GM19043 (cell line): ENCODE results near the gene ARAP1.

Source experiments
- ATAC-seq: cut with Tn5 transposase; IDR thresholded peaks from one replicate; pipeline ENCODE4 v1.9.1; 2021; ENCODE audit warnings: low read depth; ENCODE audit not compliant: unreplicated experiment

Gene ARAP1

GRCh38 chr11:72726266-72727220, 25.7 kb downstream of the ARAP1 start:
- ATAC-seq = no peak

- no peak for ATAC-seq
Observed at GRCh38 chr11:72725724-72726028, 26.5 kb downstream of the ARAP1 start.

- no peak for ATAC-seq
Observed at GRCh38 chr11:72724851-72725723, 27.1 kb downstream of the ARAP1 start.

- no peak for ATAC-seq
Observed at GRCh38 chr11:72724021-72724551, 28.1 kb downstream of the ARAP1 start.

DNA sequence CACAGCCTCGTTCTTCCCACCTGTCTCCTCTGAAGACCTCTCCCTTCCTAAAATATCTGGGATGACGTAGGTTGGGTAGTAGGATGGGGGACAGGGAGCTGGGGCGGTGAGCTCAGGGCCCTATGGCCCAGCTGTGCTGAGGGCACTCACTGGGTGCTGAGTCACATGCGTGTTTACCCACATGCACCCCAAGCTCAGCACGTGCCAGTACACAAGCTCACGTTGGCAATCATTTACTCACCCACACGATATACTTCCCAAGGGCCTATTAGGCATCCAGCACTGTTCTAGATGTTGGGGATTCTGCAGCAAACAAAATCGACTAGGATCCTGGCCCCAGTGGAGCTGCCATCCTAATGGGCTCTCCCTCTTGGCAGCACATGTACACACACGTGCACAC, 28.7 kb downstream of the ARAP1 start:
- no peak for ATAC-seq

DNA sequence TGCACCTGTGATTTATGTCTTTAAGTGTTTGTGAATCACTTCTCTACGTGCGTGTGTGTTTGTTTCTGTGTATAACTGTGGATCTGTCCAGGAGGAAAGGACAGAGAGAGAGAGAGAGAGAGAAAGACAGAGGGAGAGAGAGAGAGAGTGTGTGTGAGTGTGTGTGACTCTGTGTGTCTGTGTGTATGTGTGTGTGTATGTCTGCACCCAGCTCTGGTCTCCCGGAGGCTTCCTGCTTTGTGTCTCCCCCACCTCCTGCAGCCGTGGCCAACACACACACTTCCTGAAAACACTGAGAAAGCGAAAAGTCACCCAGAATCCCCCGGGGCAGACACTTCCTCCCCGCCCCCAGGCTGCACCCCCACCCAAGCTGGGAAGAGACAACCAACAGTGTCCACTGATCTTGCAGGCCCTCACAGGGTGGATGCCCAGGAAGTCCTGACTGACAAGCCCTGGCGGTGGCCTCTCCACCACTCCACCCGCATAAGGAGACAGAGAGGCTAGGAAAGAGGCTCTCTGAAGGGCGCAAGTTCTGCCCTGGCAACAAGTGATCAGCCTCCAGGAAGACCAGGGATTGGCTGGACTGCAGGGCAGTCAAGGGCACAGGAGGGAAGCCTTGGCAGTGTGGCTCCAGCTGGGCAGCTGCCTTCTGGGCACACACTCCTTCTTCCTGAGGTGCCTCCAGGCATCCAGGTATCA, 30.0 kb downstream of the ARAP1 start:
- ATAC-seq = peak; percentile 81

DNA sequence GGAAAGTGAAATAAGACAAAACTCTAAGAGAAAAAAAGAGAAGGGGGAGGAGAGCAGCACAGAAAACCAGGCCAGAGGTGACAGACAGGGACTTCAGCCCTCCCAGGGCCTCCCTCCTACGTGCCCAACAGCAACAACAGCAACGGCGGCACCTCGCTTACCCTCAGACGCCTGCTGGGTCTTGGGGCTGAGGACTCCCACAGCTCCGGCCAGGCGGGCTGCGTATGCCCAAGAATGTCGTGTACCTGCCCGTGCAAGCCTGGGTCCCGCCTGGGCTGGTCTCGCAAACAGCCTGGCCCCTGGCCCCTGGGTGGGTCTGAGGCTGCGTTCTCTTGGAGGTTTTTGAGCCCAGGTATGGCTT, 30.5 kb downstream of the ARAP1 start:
- no peak for ATAC-seq

DNA sequence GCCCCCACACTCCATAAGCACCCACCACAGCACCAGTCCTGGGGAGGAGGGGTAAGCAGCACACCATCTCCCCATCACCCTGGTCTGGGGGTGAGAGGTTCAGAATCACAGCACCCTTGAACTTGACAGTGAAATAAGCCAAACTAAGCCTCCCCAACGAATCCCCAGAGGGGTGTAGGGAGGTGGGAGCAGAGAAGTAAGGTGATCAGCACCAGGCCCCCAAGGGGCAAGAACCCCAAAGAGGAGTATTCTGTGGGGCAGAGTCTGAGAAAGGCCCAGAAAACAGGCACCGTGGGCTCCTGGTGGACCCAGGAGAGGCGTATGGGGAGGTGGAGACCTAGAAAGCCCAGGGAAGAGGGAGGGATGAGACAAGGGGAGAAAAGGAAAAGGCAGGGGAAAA, 30.9 kb downstream of the ARAP1 start:
- ATAC-seq = no peak

DNA sequence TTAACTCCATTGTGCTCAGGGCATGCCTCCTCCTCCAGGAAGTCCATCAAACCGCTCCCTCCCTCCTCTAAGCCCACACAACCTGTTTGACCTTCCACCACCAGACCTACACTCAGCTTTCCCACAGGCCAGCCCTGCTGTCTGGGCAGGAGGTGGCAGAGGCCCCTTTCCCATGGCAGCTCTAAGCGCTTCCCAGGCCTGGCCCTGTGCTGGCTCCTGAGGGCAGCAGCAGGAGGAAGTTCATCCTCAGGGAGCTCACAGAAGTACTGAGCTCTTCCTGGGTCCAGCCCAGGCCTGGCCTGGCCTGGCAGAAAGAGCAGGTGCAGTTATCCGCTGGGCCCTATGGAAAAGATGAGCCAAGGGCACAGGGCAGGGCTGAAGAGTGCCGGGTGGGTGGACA, 31.4 kb downstream of the ARAP1 start:
- no peak for ATAC-seq

DNA sequence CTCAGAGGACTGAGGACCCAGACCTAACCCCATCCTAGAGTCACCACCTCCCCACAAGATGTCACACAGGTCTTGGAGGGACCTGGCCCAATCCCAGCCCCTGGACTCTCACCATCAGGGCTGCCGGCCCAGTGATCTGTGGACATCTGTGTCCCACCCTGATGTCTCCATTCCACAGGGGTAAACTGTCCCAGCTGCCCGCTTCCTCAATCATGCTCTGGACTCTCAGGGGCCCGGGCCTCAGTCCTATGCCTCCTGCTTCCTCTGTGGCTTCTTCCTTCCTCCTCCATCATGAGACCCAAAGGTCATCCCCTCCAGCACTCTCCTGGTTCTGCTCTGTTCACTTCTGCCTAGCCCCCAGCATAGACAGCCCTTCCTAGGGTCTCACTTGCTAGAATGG, 32.2 kb downstream of the ARAP1 start:
- no peak for ATAC-seq

DNA sequence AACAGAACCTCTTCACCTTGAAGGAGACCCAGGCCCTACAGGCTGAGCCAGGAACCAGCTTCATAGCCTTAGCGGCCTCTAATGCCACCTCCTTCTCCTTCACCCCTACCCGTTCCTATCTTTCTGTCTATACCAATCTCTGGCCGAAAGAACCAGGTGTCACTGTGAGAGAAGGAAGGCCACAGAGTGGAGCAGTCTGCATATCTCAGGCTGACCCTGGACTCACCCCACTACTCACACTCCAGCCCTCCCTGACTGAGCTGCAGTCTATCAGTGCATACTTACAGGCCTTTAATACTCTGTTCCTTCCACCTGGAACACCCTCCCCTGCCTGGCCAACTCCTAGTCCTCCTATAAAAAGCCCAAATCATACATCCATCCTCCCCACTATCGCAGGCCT, 32.7 kb downstream of the ARAP1 start:
- no peak for ATAC-seq

GRCh38 chr11:72719144-72719543, 33.1 kb downstream of the ARAP1 start:
- no peak for ATAC-seq

- ATAC-seq = no peak
Observed at GRCh38 chr11:72718101-72718501, 34.1 kb downstream of the ARAP1 start.

GRCh38 chr11:72716788-72717435, 35.3 kb downstream of the ARAP1 start:
- ATAC-seq = no peak

DNA sequence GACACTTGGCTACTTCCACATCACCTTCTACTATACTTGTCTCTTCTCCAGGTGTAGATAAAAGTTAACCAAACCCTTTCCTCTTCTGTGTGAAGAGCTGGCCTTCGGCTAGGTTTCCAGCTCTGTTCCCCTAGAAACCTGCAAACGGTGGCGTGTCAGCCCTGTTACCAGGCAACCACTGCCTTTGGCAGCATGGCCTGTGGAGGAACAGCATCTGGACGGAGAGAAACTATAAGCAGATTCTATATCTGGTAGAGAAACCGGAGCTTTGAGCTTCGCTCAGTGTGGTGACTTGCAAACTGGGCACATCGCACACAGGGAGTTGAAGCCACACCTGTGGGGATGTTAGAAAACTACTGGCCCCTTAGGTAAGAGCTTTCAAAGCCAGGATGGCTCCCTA, 35.9 kb downstream of the ARAP1 start:
- ATAC-seq = no peak

DNA sequence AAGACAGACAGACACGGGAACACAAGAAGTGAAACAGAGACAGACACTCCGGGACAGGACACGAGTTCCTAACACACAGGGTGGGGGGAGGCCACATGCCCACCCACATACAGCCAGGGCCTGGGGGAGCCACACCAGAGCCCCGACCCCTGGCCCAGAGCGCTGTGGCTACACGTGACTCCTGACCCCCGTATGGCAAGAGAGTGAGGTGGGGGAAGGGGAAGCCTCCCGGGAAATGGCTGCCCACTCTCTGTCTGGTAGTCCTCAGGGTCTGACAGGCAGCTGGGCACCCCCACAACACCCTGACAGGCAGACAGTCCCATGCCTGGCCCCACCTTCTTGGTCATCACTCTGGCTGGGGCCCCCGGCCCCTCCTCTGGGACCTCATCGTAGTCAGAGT, 39.4 kb downstream of the ARAP1 start:
- ATAC-seq = no peak

- ATAC-seq = no peak
Observed at GRCh38 chr11:72712168-72712751, 39.9 kb downstream of the ARAP1 start.

DNA sequence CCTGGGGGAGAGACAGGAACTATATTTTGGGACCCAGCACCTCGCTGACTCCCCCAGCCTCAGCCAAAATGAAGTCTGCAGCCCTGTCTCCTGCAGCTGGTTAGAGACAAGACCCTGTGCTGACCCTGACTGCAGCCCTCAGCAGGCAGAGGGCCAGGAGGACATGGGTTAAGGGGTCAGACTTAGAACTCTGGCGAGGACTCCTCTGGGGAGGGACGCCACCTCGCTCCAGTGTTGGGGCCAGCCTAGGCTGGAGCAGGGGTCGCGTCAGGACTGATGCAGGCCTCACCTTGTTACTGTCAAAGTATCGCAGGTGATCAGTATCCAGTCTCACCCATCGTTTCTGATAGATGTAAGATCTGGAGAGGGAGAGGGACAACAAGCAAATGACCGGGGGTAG, 41.1 kb downstream of the ARAP1 start:
- ATAC-seq = no peak

DNA sequence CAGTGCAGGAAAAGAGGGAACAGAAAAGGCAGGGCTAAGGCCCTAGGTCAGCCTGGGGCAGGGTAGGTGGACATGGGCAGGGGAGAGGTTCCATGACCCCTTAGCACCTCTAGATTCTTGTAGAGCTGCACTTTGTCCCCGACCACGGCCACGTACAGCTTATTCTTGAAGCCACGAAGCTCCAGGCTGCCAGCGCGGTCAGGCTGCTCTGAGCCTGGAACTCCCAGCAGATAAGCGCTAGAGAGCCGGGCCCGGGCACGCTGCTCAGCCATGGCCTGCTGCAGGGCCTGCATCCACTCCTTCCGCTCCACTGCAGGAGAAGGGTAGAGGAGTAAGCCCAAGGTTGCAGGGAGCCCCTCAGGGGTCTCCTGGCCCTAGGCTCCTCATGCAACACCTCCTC, 41.9 kb downstream of the ARAP1 start:
- ATAC-seq = no peak
